ENCODE measurements around the gene MAP2K7.
"Not testable (repeated sequence)": the region's sequence is repeated elsewhere in the genome, so short reads cannot be mapped to it uniquely, and the experiment has no call there.

MAP2K7 gene

DNA sequence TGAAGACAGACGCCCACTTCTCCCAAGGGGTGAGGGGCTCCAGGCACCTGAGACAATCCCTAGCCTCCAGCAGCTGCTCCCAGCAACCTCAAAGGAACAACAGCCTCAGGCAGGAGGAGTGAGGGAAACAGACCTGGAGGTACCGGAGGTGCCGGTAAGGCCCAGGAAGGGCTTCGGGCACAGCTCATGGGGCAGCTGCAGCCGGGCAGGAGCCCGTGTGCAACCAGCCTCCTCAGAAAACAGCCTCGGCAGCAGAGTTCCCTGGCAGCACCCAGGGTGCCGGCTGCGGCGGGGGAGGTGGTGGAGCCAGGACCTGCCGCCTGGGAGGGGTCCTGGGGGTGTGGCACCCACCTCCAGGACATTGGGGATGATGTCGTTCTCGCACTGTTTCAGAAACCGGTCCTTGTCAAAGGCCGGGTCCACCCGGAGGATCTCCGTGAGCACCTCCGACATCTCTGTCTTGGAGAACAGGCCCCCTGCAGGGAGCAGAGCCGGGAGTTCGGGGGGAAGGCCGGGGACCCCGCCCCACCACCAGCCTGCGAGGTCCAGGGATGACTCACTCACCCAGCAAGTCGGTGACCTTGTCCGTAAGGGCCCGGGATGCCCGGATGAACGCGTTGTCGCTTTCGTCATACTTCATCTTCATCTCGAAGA is 28.7 kb downstream of the MAP2K7 start:
- DNase-seq: no peak

DNA sequence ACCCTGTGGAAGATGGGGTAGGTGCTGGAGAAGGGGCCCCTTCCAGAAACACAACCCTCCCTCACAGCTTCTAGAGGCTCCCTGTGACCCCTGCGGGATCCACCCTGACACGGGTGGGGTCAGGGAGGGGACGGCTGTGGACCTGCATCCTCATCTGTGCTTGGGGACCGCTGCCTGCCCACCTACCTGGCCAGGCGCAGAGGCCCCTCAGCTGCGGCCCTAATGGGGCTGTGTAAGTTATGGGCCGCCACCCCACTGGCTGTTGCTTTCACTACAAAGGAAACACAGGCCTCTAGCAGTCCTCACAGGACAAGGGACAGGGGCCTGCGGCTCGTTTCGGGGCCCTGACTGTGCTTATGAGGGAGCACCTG is 29.2 kb downstream of the MAP2K7 start:
- no peak for DNase-seq

DNA sequence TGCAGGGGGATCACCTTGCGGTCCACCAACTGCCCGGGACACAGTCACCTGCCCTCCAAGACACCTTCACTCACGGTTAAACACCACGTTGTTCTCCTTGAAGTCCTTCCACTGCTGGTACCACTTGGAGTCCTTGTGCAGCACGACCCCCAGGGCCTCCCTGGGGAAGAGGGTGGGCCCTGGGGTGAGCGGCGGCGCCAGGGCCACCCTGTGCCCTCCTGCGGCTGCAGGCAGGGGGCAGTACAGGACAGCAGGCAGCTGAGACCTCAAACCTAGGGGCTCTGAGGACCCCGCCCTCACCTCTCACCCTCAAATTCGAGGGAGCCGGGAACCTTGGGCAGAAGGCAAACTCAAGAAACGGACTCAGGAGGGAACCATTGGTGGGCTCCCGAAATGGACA is 29.7 kb downstream of the MAP2K7 start:
- DNase-seq: no peak

DNA sequence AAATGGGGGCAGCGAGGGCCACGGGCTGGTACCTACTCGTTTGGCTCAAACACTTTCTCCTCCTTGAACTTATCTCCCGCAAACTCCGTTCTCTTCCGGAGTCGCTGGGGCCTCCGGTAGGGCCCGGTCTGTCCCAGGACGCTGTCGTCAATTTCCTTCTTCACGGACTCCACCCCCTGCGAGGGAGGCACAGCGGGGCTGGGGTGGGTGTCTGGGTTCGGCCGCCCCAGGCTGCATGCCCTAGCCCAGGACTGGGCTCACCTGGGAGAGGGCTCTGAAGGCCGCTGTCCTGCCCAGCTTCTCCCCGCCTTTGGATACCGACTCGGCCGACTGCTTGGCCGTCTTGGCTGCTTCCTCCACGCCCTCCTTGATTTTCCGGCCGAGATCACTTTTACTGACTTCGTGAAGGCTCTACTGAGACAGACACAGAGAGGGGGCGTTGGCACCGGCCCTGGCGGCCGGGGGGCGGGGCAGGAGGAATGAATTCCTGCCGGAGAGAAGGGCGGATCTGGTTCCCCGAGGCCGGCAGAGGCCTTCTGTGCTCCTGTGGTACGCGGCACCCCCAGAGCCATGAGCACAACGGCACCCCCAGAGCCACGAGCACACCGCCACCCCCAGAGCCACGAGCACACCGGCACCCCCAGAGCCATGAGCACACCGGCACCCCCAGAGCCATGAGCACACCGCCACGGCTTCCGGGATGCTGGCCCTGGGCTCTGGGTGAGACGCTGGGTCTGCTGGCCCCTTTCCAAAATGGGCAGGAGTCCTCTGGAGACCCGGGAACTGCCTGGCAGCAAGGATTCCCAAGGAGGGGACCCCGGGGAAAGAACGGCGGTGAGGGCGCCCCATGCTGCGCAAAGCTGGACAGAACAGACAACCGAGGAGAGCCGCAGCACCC is 30.4 kb downstream of the MAP2K7 start:
- DNase-seq: no peak

DNA sequence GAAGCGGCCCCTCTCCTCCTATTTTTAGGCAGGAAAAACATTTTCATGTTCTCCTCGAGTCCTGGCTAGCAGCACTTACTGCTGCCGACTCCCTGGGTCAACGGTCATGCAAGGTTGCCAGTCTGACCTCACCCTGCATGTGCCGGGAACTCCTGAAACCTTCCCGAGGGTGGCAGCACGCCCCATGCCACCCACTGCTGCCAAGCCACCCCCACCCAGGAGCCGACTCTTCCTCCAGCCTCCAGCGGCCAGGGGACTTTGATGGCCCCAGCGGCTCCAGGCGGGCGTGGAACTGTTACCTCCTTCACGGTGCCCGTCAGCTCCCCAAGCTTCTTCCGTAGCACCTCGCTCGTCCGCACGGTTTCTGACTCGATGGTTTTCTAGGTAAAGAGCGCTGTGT is 31.1 kb downstream of the MAP2K7 start:
- no peak for DNase-seq

DNA sequence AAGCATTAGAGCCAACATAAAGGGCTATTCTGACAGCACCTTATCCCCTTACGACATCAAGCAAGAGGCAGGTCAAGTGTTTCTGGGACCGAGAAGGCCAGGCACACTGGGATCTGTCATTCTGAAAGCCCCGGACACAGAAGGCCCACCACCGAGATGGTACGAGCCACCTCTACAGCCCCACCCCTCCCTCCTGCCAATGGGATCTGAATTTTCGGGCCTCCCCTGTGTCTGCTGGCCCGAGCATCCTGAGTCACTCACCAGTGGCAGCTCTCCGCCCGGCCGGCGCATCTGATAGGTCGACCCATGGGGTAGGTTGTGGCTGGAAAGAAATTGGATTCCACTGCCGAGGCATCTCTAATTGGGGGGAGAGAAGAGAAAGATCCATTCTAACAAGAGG is 37.2 kb downstream of the MAP2K7 start:
- no peak for DNase-seq

DNA sequence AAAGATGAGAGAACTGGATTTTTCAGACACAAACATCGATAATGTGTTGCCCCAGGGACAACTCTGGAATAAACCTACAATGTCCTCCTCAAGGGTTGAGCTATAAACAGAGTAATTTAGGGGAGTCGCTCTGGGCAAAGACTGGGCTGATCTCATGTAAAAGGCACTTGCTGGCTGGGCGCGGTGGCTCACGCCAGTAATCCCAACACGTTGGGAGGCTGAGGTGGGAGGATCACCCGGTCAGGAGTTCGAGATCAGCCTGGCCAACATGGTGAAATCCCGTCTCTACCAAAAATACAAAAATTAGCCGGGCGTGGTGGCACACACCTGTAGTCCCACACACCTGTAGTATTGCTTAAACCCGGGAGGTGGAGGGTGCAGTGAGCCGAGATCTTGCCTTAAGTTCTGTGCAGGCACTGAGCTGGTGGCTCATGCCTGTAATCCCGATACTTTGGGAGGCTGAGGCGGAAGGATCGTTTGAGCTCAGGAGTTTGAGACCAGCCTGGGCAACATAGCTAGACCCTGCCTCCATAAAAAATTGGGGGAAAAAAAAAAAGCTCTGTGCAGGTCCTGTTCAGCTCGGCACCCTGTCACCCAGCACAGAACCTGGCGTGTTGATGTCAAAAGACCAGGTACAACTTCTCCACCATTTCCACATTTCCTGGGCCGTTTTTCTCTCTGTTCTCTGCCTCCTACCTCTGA is 38.4 kb downstream of the MAP2K7 start:
- no peak for DNase-seq

DNA sequence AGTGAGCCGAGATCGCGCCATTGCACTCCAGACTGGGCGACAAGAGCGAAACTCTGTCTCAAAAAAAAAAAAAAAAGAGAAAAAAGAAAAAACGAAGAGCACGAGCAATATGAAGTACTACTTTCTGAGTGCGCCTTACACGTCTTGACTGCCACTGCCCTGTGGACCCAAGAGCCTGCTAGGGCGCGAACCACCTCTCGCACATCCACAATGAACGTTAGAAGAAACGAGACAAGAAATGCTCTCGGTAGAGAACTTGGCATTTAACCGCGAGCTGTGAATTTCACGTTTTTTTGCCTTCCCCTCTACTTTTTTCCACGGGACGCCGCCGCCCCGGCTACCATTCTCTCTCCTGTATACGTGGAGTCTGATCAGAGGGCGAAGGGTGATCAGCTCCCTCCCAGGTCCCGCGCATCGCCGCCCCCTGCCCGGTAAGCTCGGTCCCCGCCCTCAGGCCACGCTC is 39.3 kb downstream of the MAP2K7 start:
- no peak for DNase-seq

DNA sequence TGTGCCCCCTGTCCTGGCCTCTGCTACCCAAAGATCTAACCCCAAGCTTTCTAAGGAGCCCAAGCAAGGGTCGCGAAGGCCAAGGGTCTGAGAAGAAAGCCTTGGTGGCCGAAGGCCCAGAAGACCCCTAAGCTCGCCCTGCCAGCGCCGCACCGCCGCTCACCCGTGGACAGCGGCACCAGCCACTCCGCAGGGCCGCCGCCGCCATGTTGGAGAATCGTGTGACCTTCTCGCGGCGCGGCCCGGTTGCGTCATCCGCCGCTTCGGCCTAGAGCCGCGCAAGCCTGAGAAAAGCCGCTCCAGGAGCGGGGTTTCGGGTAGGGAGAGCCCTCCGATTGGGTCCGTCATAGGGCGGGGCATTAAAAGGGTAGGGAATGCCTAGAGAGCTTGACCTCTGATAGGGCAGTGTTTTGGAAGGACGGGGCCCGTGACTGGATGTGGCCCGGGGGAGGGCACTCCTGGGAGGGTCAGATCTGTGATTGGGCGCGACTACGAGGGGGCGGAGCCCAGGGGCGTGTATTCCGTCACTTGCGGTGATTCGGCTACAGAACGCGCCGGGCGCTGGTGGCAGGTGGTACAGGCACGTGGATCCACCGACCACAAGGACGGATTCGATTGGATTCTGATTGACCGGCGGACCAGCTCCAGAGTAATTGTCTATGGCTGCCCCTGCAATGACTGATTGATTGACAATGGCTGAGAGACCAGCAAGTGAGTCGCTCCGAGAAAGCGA is 39.9 kb downstream of the MAP2K7 start, which contains the start of gene TIMM44:
TIMM44 (minus strand) TSS at position 223 of the 733 bp plus-strand sequence; CDS start at position 208, 15 bp downstream.
- DNase-seq: peak; percentile 99

DNA sequence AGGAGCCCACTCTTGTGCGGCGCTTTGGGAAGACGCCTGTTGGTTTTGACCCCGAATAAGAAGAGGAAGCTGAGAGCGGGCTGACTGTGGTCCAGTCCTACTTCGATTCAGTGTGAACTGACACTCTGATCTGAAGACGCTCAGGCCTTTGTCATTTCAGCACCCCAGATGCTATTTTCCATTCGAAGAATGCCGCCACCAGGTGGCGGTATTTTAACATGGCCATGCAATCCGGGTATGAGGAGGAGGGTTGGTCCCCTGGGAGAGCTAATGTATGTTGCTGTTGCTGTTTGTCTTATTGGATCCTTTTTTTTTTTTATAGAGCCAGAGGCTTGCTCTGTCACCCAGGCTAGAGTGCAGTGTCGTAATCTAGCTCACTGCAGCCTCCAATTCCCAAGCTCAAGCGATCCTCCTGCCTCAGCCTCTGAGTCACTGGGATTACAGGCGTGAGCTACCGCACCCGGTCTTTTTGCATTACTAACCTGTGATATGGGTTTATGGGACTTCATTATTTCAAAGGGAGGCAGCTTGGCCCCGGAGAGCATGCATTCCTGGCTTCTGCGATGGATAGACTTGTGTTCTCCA is 40.6 kb downstream of the MAP2K7 start:
- DNase-seq: peak; percentile 71

DNA sequence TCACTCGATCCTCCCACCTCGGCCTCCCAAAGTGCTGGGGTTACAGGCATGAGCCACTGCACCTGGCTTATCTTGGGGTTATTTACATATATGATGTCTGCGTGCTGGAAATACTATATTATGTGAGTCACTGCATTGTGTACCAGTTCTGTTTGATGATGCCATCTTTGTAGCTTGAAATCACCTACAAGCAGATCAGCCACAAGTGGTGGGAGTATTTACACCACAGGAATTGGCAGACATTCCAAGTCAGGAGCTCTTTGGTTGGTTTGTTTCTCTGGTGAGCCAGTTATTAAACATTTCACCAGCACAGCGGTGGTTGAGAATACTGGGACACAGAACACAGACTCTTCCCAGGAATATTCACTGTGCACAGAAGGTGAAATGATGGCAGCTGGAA is 44.3 kb downstream of the MAP2K7 start:
- DNase-seq: no peak

DNA sequence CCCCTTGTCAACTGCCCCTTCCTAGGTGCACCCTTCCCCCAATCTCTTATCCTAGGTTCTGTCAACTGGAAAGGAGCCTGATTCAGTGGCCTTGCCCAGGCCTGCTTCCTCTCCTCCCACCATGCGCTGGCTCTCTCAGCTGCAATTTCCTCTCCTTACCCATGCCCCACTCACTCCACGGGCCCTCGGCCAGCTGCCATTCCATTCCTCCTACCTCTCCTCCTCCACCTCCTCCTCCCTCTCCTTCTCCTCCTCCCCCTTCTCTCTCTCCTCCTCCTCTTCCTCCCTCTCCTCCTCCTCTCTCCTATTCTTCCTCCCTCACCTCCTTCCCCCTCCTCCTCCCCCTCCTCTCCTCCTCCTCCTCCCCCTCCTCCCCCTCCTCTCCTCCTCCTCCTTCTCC is 49.4 kb downstream of the MAP2K7 start:
- no peak for DNase-seq

DNA sequence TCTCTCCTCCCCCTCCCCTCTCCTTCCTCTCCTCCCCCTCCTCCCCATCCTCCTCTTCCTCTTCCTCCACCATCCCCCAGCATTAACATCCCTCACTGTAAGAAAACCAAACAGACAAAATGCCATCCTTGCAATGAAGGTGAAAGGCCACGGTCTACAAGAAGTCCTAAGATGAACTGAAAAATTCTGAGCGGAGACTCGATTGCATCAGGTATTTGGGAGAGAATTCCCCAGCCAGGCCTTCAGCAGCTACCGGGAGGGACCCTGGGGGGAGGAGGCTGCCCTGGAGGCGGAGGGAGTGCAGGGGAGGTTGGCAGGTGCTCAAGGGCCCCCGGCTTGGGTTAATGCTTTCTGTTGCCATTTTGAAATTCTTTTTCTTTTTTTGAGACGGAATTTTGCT is 49.9 kb downstream of the MAP2K7 start:
- DNase-seq: no peak

DNA sequence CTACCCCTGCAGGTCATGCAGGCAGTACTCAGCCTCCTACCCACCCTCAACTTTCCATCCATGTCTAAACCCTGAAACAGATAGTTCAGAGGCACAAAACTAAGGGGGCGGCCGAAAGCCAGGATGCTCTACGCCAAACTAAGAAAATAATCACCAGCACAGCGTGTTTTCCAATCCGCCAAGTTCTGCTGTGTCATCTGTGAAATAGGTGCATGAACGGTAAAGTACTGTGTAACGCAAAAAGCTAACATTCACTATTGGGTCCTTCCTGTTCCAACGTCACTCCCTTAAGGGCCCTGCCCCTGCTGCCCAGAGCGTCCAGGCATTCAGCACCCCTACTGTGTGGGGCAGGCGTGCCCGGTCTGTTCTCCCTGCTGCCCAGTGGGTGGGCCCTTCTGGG is 52.0 kb downstream of the MAP2K7 start:
- DNase-seq: no peak

DNA sequence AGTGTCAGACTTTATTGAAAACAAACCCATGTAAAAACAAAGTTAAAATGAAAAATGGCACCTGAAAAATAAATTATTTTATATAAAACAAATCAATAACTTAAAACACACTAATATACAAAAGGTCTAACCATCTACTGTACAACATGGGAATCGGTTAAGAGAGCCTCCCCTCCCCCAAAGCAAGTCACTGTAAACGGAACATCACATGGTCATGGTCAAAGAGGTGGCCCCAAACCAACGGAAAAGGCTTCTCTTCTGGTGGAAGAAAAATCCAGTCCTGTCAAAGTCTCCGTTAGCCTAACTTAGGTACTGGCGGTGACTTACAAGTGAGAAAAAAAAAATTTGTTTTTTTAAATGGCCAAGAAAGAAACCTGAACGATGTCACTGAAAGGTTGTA is 55.5 kb downstream of the MAP2K7 start:
- no peak for DNase-seq

DNA sequence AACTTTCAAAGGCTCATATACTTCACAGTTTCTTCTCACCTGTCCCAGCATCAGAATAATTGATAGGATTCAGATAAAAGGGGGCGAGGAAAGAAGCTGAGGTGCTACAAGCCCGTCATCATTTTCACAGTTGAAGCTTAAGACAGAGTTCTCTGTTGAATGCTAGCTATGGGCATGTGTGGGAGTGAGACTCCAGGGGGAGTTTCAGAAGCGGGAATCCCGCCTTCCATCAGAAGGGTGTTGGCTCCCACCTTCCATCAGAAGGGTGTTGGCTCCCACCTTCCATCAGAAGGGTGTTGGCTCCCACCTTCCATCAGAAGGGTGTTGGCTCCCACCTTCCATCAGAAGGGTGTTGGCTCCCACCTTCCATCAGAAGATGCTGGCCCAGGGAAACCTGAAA is 57.4 kb downstream of the MAP2K7 start:
- DNase-seq: not testable (repeated sequence)

DNA sequence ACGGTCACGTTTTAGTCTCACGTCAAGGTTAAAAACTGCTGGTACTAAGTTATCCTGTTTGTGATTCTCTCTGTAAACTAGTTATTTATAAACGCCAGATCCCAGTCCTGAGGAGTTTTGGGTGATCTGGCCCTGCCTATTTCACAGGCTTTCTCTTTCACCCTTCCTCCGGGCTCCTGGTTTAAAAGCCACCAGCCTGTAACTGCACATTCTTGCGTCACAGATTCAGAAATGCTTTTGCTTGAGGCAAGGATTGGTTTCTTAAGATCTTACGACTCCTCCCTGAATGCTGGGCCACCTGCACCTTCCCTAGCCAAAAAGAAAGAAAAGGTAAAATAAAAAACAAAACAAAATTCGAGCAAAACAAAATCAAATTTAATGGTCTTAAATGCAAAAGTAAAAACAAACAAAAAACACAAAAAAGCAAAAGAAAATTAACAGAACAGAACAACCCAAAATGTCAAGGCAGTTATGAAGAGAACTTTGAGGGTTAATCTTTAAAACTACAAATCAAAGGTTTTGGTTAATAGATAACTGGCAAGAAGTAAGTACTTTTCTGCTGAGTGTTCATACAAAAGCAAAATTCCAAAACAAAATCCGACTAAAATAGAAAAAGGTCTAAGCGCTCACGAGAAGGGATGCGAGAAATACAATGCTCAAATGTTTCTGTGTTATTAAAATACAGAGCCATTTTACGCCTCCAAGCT is 58.4 kb downstream of the MAP2K7 start:
- no peak for DNase-seq

DNA sequence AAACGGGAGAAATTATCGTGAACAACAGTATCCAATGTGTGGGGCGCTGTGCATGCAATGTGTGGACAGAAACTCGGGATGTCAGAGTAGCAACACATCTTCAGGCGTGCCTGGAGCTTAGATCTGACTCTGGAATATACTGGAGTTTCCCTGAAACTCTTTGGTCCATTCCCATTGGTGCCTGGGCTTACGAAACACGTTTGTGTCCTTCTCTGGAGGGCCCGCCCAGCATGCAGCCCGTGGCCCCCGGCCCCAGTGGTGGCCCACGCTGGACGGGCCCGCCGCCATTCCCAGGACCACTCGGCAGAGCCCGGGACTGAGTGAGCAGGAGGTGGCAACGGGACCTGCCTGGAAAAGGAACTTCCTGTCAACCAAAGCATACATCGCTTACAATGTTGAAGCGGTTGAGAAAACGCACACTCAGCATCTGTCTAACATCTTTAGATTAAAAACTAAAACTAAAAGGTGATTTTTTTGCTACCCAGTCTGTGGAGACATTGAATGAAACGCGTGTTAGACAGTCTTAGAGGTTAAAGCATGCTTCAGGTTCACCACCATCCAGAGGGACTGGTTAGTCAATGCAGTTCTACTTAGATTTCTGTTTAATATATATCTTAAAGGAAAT is 59.1 kb downstream of the MAP2K7 start:
- DNase-seq: no peak

DNA sequence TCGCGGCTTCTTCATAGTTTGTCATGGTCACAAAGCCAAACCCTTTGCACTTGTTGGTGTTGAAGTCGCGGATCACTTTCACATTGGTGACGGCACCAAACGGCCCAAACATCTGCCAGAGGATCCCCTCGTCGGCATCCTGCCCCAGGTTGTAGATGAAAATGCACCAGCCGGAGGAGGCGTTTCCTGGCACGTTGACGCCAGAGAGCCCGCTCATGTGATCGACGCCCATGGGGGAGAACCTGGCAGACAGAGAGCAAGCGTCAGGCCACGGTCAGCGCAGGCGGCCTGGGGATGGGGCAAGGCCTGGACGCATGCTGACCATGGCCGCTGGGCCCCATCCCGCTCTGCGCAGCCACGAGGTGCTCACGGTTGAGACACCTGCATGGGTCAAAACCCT is 59.9 kb downstream of the MAP2K7 start:
- DNase-seq: no peak
